ENCODE measurements around the gene PKHD1.
"Not testable (repeated sequence)": the region's sequence is repeated elsewhere in the genome, so short reads cannot be mapped to it uniquely, and the experiment has no call there.

Gene PKHD1

DNA sequence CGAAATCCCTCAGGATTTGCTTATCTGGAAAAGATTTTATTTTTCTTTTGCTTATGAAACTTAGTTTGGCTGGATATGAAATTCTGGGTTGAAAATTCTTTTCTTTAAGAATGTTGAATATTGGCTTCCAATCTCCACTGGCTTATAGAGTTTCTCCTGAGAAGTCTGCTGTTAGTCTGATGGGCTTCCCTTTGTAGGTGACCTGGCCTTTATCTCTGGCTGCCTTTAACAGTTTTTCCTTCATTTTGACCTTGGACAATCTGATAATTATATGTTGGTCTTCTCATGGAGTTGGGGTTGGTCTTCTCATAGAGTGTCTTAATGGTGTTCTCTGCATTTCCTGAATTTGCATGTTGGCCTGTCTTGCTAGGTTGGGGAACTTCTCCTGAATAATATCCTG, 234.3 kb downstream of the PKHD1 start:
- DNase-seq: not testable (repeated sequence)

GRCh38 chr6:51846531-51846930, 240.9 kb downstream of the PKHD1 start:
- no peak for DNase-seq

DNA sequence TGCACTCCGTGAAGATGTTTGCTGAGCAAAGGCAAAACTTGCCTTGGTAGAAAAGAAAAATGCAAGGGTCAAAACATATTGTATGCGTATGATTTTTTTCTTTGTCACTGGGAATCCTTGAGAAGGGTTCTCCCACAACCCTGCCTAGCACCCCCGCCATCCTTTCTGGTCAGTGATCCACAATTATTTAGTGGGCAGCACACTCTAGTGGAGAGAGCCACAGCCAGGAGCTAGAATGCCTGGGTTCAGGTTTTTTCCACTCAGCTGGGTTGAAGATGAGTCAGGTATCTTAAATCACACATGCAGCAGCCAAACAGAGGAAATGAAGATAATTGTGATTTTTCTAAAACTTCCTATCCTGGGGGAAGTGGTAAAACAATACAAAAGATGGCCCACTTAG, 243.1 kb downstream of the PKHD1 start:
- DNase-seq: no peak

DNA sequence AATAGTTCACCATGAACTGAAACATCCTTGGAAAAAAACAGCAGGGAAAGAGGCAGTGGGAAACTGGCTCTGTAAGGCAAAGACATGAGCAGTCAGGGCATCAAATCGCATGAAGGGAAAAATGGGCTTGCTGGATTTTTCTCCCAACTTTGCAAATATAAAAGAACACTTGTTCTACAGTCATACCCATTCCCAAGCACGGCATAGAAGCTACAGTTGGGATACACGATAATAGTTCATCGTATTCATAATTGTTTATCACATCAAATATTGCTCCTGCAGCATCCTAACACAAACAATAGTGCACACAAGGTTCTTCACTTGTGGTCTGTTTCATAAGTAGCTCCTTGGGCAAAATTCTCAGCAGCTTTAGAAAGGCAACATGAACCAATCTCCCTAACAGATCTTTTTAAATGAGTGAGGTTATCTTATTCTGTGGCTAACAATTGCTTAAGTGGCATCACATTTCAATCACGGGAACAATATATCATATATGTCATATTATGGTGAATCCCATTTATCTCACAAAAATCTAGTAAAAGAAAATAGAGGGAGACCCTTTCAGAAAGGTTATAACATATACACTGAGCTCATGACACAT, 243.9 kb downstream of the PKHD1 start:
- DNase-seq: no peak

- DNase-seq: no peak
Measured at GRCh38 chr6:51842804-51843378, 244.5 kb downstream of the PKHD1 start.

- DNase-seq: no peak
Measured at GRCh38 chr6:51842061-51842803, 245.2 kb downstream of the PKHD1 start.

DNA sequence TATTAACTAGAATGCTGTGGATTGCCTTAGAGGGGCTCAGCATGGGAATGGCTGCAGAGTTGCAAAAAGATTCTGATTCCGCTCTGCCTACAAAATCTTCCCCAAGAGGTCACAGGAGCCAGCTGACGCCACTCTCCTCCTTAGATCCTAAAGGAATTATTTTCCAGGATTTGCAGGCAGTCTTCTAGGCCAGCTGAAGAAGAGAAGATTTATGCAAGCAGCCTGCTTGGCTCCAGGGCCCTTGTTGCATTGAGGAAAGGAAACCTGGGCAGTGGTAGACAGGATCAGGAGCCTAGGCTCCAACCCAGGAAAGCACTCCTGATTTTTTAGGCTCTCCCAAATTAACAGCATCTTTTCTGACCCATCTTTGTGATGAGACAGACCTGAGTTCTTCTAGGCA, 245.8 kb downstream of the PKHD1 start:
- no peak for DNase-seq

DNA sequence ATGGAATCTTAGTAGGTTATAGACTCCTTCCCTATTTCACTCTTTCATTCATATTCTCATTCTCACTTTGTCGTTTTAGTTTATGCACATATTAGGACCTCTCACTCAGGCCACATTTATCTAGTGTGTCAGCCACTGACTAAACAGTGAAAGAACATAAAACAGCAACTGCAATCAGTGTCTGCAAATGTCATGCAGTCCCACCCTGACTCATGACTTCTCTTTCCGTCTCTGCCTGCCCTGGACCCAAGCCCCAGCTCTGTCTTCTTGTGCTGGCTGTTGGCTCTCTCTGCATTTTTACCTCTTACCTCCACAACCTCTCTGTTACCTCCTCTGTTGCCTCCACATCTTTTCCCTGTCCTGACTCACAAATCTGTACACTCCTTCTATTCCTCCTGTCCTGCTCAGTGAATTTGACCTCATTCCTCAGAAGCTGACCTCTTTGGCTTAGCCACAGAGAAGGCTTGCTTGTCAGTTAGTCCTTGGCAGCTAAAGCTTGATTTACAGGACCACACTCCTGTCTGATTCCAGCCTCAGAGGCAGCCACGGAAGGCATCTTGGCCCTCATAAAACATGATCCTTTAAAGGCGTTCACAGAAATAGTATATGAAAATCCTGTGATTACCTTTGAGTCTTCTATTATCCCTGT, 247.6 kb downstream of the PKHD1 start:
- no peak for DNase-seq

- no peak for DNase-seq
Measured at GRCh38 chr6:51830666-51831065, 256.7 kb downstream of the PKHD1 start.

DNA sequence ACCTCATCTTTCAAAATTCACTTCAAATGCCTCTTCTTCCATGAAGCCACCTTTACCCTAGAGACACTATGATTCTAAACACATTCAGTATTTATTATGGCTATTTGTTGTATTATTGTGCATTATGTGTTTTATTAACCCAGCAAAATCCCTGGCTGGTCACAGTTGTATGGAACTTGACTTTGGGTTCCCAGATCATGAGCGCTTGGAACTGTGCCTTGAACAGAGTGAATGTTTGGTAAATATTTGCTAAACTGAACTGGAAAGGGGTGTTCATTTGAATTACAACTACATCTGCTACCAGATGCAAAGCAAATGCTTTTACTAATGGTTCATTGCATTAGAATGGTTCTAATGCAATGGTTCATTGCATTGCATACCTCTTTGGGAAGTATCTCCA, 259.8 kb downstream of the PKHD1 start:
- DNase-seq: no peak

- DNase-seq: no peak
Measured at GRCh38 chr6:51824940-51825339, 262.5 kb downstream of the PKHD1 start.

DNA sequence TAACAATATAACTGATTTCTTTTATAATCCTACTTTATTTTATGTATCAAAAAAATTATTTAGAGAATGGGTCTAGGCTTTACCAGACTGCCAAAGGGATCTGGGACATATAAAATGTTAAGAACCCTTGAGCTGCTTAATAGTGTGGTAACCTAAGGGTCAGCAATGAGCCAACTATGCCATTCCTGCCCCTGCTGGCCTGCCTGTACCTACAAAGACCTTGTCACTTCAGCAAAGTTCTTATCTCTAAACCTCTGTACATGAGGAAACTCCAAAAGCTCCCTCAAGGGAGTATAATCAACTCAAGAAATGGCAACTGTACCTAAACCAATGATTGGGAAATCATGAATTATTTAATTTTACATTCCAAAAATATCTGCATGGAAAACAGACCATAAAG, 266.9 kb downstream of the PKHD1 start:
- no peak for DNase-seq

DNA sequence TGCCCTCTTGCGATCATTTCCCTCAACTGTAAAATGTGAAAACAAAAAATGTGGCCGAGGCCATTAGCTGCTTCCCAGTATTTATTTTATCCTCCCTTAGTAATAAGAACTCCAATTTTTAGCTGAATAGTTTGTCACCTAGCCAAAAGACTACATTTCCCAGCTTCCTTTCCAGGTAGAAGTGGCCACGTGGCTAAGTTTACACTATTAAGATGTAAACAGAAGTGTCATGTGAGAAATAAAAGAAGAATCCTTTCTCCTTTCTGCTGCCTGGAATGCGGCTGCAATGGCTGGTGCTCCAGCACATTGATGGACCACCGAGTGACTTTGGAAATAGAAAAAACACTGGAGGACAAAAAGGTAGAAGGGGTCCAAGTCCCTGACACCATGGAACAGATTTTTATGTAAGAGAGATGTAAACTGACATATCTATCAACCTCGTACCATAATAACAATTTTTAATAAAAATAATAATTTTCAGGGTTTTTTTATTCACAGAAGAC, 268.8 kb downstream of the PKHD1 start:
- no peak for DNase-seq

GRCh38 chr6:51817832-51818231, 269.6 kb downstream of the PKHD1 start:
- DNase-seq: no peak

DNA sequence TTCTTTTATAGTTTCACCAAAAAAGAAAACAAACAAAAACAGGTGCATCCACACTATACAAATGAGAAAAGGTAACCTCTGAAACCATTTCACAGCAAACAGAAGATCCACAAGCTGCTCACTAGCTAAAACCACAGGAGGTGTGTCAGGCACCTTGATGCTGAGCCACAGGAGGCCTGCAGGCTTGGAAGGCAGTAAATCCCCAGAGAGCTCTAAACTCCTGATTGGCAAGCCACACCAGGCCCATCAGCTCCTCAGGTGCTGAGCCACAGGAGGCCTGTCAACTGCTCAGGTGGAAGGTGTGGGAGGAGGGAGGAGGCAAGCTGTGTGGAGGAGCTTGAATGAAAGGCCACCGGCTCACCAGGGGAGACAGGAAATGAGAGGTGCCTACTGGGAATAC, 273.0 kb downstream of the PKHD1 start:
- DNase-seq: no peak

- DNase-seq: no peak
Measured at GRCh38 chr6:51813904-51814303, 273.5 kb downstream of the PKHD1 start.

DNA sequence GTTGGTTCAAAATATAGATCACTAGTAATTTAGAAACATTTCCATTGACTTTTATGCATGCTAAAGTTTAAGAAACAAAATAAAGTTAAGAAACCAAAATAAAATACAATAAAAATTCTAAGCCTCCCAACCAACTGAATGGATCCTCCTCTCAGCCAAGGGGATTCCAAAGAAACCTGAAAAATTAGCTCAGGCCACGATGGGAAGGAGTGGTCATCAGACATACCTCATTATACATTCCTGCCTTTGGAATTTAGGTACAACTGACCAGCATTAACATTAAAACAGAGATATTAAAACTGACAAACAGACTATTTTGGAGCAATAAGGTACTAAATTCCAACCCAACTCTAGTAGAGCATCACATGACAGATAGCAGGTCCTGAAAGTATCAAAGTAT, 275.2 kb downstream of the PKHD1 start:
- DNase-seq: no peak

- no peak for DNase-seq
Measured at GRCh38 chr6:51805517-51805916, 281.9 kb downstream of the PKHD1 start.

- DNase-seq: no peak
Measured at GRCh38 chr6:51800603-51801002, 286.8 kb downstream of the PKHD1 start.

- DNase-seq: no peak
Measured at GRCh38 chr6:51793393-51793792, 294.0 kb downstream of the PKHD1 start.

- no peak for DNase-seq
Measured at GRCh38 chr6:51792273-51793030, 295.0 kb downstream of the PKHD1 start.

- no peak for DNase-seq
Measured at GRCh38 chr6:51790946-51791345, 296.5 kb downstream of the PKHD1 start.

DNA sequence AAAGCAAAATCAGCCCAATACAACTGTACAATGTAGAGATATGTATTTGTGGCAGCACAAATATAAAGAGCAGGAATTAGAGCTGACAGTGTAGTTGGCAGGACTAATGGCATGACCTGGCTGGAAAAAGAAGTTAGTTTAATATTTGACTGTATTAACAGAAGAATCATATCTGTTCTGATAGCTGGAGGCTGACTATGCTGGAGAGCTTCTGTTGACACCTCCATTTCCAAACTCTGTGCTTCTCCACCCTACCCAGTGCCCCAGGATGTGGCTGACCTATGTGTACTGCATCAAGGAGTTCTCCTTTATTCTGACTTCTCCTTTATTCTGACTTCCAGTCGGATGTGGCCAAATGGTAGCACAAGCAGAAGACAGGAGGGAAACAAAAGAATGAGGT, 299.3 kb downstream of the PKHD1 start:
- no peak for DNase-seq

Data from T-helper 2 cell (primary cell).